ENCODE measurements around the gene TAF1.
"Not testable (repeated sequence)": the region's sequence is repeated elsewhere in the genome, so short reads cannot be mapped to it uniquely, and the experiment has no call there.

The TAF1 gene

DNA sequence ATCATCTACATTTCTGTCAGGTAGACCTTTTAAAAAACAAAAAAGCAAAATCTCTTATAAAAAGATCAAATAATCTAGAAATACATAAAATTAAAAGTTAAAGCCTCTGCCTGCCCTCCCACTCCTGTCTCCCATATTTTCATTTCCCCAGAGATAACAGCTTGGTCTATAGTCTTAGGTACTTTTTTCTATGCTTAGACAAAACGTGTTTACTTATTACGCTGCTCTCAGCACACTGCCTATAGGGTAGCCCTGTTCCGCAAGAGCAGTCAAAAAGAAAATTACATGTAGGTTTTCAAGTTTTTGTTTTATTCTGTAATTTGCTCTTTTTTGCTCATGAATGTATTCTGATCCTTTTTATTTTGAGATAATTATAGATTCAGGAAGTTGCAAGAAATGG, 73.3 kb downstream of the TAF1 start:
- DNase-seq (ENCODE audit: low read depth, low spot score) = no peak

DNA sequence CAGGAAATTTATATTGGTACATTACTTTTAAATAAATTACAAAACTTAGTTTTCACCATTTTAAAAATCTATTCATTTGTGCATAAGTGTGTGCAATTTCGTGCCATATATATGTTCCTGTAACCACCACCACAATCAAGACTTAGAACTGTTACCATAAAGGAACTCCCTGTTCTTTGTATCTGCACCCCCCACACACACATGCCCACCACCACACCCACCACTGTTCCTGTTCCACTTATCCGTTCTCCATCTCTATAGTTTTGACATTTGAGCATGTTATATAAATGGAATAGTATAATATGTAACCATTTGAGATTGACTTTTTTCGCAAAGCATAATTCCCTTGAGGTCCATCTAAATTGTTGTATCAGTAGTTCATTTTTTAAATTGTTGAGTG, 73.7 kb downstream of the TAF1 start:
- DNase-seq (ENCODE audit: low read depth, low spot score) = no peak

- DNase-seq (ENCODE audit: low read depth, low spot score) = no peak
These were observed 74.2 kb downstream of the TAF1 start for GRCh38 chrX:71440401-71440800.

DNA sequence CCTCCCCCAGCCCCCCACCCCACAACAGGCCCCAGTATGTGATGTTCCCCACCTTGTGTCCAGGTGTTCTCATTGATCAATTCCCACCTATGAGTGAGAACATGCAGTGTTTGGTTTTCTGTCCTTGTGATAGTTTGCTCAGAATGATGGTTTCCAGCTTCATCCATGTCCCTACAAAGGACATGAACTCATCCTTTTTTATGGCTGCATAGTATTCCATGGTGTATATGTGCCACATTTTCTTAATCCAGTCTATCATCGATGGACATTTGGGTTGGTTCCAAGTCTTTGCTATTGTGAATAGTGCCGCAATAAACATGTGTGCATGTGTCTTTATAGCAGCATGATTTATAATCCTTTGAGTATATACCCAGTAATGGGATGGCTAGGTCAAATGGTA, 75.7 kb downstream of the TAF1 start:
- DNase-seq (ENCODE audit: low read depth, low spot score) = not testable (repeated sequence)

DNA sequence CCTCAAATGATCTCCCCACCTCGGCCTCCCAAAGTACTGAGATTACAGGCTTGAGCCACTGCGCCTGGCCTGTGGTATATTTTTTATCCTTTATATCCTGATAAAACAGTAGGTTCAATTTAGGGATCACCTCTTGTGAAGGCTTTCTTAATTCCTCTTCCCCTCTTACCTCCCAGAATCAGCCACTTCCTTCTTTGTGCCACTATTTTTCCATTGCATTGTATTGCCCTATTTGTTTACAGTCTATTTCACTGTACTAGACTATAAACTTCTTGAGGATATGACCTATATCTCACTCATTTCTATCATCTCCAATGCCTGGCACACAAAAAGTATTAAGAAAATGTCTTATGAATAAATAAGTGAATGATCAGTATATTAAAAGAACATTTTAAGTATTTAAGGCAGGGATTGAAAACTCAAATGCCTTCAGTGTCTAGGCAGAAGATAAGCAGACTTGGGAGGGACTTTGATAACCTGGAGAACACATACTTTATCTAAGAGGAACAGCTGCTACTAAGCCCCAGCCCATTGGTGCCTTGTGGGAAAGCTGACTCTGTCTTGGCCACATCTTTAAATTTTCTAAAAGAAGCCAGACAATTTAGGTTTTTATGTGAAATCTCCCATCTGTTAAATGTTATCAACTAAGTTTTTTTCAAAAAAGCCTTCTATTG, 84.4 kb downstream of the TAF1 start:
- DNase-seq (ENCODE audit: low read depth, low spot score) = no peak

- not testable (repeated sequence) for DNase-seq (ENCODE audit: low read depth, low spot score)
These were observed 85.4 kb downstream of the TAF1 start for GRCh38 chrX:71451518-71451917.

GRCh38 chrX:71453056-71453455, 86.9 kb downstream of the TAF1 start:
- no peak for DNase-seq (ENCODE audit: low read depth, low spot score)

- no peak for DNase-seq (ENCODE audit: low read depth, low spot score)
These were observed 88.1 kb downstream of the TAF1 start for GRCh38 chrX:71454222-71454621.

GRCh38 chrX:71458866-71459265, 92.7 kb downstream of the TAF1 start:
- DNase-seq (ENCODE audit: low read depth, low spot score) = no peak

DNA sequence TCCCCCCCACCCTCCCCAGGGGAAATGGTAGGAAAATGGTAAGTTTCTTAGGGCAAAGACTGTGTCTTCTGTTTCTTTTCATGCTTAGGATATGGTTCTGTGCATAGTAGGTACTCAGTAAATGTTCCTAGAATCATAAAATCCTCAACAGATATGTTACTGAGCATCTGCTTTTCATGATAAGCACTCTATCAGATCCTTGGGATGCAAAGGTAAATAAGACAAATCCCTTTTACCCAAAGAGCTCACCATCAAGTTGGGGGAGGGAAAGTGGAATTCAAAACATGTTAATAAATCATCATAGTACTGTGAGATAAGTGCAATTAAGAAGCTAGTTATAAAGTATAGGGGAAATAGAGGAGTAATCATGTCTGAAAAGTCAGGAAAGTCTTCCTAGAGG, 98.8 kb downstream of the TAF1 start:
- no peak for DNase-seq (ENCODE audit: low read depth, low spot score)

- no peak for DNase-seq (ENCODE audit: low read depth, low spot score)
These were observed 100.9 kb downstream of the TAF1 start for GRCh38 chrX:71466979-71467523.

DNA sequence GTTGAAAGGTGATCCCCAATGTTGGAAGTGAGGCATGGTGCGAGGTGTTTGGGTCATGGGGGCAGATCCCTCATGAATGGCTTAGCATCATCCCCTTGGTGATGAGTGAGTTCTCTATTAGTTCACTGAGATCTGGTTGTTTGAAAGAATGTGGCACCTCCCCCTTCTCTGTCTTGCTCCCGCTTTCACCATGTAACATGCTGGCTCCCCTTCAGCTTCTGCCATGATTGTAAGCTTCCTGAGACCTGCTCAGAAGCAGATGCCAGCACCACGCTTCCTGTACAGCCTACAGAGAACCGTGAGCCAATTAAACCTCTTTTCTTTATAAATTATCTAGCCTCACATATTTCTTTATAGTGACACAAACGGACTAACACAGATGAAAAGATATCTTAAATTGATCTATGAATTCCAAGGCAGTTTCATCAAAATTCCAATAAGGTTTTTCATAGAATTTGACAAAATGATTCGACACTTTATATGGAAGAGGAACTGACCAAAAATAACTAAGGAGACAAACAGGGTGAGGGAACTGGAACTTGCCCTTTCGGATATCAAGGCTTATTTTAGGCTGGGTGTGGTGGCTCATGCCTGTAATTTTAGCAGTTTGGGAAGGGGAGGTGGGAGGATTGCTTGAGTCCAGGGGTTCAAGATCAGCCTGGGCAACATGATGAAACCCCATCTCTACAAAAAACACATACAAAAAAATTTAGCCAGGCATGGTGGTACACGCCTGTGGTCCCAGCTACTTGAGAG, 109.8 kb downstream of the TAF1 start:
- DNase-seq (ENCODE audit: low read depth, low spot score) = no peak

- DNase-seq (ENCODE audit: low read depth, low spot score) = no peak
These were observed 116.2 kb downstream of the TAF1 start for GRCh38 chrX:71482228-71482958.

DNA sequence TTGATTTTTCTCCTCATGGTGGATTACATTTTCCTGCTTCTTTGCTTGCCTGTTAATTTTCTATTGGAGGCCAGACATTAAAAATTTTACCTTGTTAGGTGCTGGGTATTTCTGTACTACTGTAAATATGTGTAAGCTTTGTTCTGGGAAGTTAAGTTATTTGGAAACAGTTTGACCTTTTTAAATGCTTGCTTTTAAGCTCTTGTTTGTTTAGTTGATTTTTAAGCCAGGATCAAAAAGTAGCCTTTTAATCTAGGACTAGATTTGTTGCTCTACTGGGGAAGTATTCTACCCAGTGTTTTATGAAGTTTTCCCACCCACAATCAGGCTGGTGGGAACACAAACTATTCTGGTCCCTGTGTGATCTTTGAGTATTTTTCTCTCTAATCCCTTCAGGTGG, 121.7 kb downstream of the TAF1 start:
- no peak for DNase-seq (ENCODE audit: low read depth, low spot score)

- no peak for DNase-seq (ENCODE audit: low read depth, low spot score)
These were observed 123.4 kb downstream of the TAF1 start for GRCh38 chrX:71489540-71489939.

GRCh38 chrX:71492231-71493065, 126.3 kb downstream of the TAF1 start:
- DNase-seq (ENCODE audit: low read depth, low spot score) = no peak

- no peak for DNase-seq (ENCODE audit: low read depth, low spot score)
These were observed 127.0 kb downstream of the TAF1 start for GRCh38 chrX:71493111-71493613.

DNA sequence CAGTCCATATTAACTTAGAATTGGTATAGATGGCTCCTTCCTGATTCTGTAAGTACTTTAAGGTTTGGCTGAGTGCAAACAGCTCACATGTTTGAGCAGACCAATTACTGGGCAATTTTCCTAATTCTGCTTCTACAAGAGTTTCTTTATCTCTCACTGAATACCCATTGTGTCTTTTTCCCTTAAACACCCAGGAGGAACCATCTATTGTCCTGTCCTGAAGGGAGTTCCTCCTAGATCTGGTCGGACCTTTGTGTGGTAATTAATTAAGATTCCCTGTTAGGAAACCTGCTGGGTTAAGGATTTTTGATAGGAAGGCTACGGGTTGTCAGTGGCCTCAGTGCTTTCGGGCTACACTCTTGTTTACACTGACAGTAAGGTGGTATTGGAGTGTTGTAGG, 129.8 kb downstream of the TAF1 start:
- not testable (repeated sequence) for DNase-seq (ENCODE audit: low read depth, low spot score)

- DNase-seq (ENCODE audit: low read depth, low spot score) = no peak
These were observed 130.3 kb downstream of the TAF1 start for GRCh38 chrX:71496476-71496875.

GRCh38 chrX:71502080-71502479, 135.9 kb downstream of the TAF1 start:
- DNase-seq (ENCODE audit: low read depth, low spot score) = not testable (repeated sequence)

DNA sequence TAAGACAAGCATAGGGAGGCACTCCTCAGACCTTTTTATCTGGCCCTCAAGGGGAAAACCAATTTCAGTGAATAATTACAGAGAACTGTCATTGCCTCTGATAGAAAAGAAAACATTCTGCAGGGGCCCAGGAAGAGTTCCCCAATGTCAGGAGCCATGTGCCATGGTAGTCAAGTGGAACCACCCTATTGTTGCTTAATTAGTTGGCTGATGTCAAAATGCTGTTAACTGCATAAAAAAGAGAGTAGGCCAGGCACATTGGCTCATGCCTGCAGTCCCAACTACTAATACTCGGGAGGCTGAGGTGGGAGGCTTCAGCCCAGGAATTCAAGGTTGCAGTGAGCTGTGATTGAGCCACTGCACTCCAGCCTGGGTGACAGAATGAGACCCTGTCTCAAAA, 138.2 kb downstream of the TAF1 start:
- no peak for DNase-seq (ENCODE audit: low read depth, low spot score)
